CD14-positive monocyte (primary cell): ENCODE results near the gene TRAF3. TPM values are rescaled to one million over a fixed set of nuclear protein-coding genes. Genes with fewer than 3 reads are reported as not detected.

Experiments
- DNase-seq, 3 donors: peaks; one replicate each; pipeline ENCODE4 v3.0.0-alpha.2; 2011 to 2022
- H2AFZ ChIP-seq: 2 replicates; pipeline ENCODE4 v1.6.0; 2012; ENCODE audit warnings: mild to moderate bottlenecking, low read depth, low read length, inconsistent platforms; ENCODE audit not compliant: insufficient read depth, poor library complexity, severe bottlenecking
- H3K27ac ChIP-seq, 2 donors: 1 replicate in 1 of 2; 2 replicates in 1 of 2; pipeline ENCODE4 v1.5.1; 2012 to 2013; ENCODE audit warnings: low read length in 2 of 2, control low read depth in 1 of 2, inconsistent platforms in 1 of 2, low read depth in 1 of 2, mild to moderate bottlenecking in 1 of 2
- H3K27me3 ChIP-seq, 2 donors: one replicate each; pipeline versions ENCODE4 v1.6.0 to v1.6.1; 2011 to 2013; ENCODE audit warnings: low read length in 2 of 2; ENCODE audit not compliant: control insufficient read depth in 2 of 2, insufficient read depth in 2 of 2
- H3K36me3 ChIP-seq, 2 donors: replicated peaks in 1 of 2; 1 replicate in 1 of 2; 2 replicates in 1 of 2; pipeline versions ENCODE4 v1.5.1 to v1.6.1; 2012 to 2013; ENCODE audit warnings: low read length in 2 of 2, control low read depth in 1 of 2, inconsistent platforms in 1 of 2, mild to moderate bottlenecking in 1 of 2; ENCODE audit not compliant: insufficient read depth in 2 of 2, control insufficient read depth in 1 of 2
- H3K4me1 ChIP-seq, 2 donors: 1 replicate in 1 of 2; 2 replicates in 1 of 2; pipeline versions ENCODE4 v1.5.1 to v1.6.1; 2012 to 2013; ENCODE audit warnings: low read length in 2 of 2, control low read depth in 1 of 2, inconsistent platforms in 1 of 2, mild to moderate bottlenecking in 1 of 2, moderate library complexity in 1 of 2; ENCODE audit not compliant: insufficient read depth in 2 of 2, control insufficient read depth in 1 of 2
- H3K4me2 ChIP-seq: replicated peaks from 2 replicates; pipeline ENCODE3; 2012; ENCODE audit warnings: low read length, moderate library complexity, mild to moderate bottlenecking; ENCODE audit not compliant: poor library complexity, severe bottlenecking; ENCODE audit errors: extremely low read depth
- H3K4me3 ChIP-seq, 3 experiments: fragments of 200-600 bp in 1 of 3; sonication (generic) in 1 of 3; replicated peaks in 1 of 3; 1 replicate in 2 of 3; 2 replicates in 1 of 3; pipeline ENCODE4 v1.5.1; 2011 to 2013; ENCODE audit warnings: low read length in 3 of 3, mild to moderate bottlenecking in 3 of 3, control low read depth in 2 of 3, low read depth in 2 of 3, inconsistent platforms in 1 of 3, moderate library complexity in 1 of 3
- H3K79me2 ChIP-seq: 2 replicates; pipeline ENCODE4 v1.6.0; 2012; ENCODE audit warnings: mild to moderate bottlenecking, control low read depth, inconsistent platforms, low read length, moderate library complexity; ENCODE audit not compliant: insufficient read depth
- H3K9ac ChIP-seq: 2 replicates; pipeline ENCODE4 v1.6.0; 2017; ENCODE audit warnings: low read length, mild to moderate bottlenecking; ENCODE audit not compliant: insufficient read depth, poor library complexity, severe bottlenecking
- H3K9me3 ChIP-seq, 2 donors: replicated peaks in 1 of 2; 1 replicate in 1 of 2; 2 replicates in 1 of 2; pipeline versions ENCODE4 v1.5.1 to v1.6.1; 2012 to 2013; ENCODE audit warnings: low read length in 2 of 2, control low read depth in 1 of 2; ENCODE audit not compliant: control insufficient read depth in 1 of 2, insufficient read depth in 1 of 2
- H4K20me1 ChIP-seq: 2 replicates; pipeline ENCODE4 v1.6.0; 2012; ENCODE audit warnings: mild to moderate bottlenecking, low read length, control low read depth, moderate library complexity; ENCODE audit not compliant: insufficient read depth
- H3K27ac Mint-ChIP-seq, 7 donors: one replicate each; pipeline ENCODE4 v1.8.0; 2020; ENCODE audit warnings: mild to moderate bottlenecking in 7 of 7, mixed read lengths in 7 of 7, moderate library complexity in 6 of 7, inconsistent platforms in 2 of 7
- H3K27me3 Mint-ChIP-seq, 3 donors: one replicate each; pipeline ENCODE4 v1.8.0; 2021 to 2022; ENCODE audit warnings: low read depth in 3 of 3, mild to moderate bottlenecking in 3 of 3, mixed read lengths in 3 of 3, moderate library complexity in 3 of 3, inconsistent platforms in 1 of 3
- H3K36me3 Mint-ChIP-seq, 2 donors: one replicate each; pipeline ENCODE4 v1.8.0; 2020; ENCODE audit warnings: mixed read lengths in 2 of 2, inconsistent platforms in 1 of 2, mild to moderate bottlenecking in 1 of 2
- H3K4me1 Mint-ChIP-seq: one replicate; pipeline ENCODE4 v1.8.0; 2020; ENCODE audit warnings: mild to moderate bottlenecking, mixed read lengths
- H3K4me3 Mint-ChIP-seq, 2 donors: one replicate each; pipeline ENCODE4 v1.8.0; 2020; ENCODE audit warnings: mild to moderate bottlenecking in 2 of 2, mixed read lengths in 2 of 2, moderate library complexity in 1 of 2
- H3K9me3 Mint-ChIP-seq, 7 donors: one replicate each; pipeline ENCODE4 v1.8.0; 2020 to 2022; ENCODE audit warnings: mixed read lengths in 7 of 7, mild to moderate bottlenecking in 6 of 7, moderate library complexity in 6 of 7, inconsistent platforms in 2 of 7
- WGBS: methylation state at CpG from one replicate; pipeline ENCODE4 v1.1.5; 2013; ENCODE audit warnings: missing lambda C conversion rate; ENCODE audit not compliant: insufficient coverage; 5-methylcytosine and 5-hydroxymethylcytosine counted together
- intact Hi-C, 2 donors: fragments of 100-400 bp; cut with micrococcal nuclease; formaldehyde crosslinking; loops; one replicate each; pipeline versions ENCODE4 v1.15.0 to v1.15.1; 2023
- polyA plus RNA-seq, 3 donors: library from polyadenylated mRNA; depleted of rRNA in 1 of 3; unstranded in 2 of 3; stranded (reverse) in 1 of 3; fragments of 300-500 nt in 2 of 3; fragments of >200 nt in 1 of 3; fragmentation: Illumina TruSeq in 2 of 3; gene quantifications; 1 replicate in 2 of 3; 2 replicates in 1 of 3; pipeline ENCODE4 v1.2.3, GENCODE V29; 2012 to 2021
- TF ChIP-seq, protein P1 (sequence below): fragments of 200-600 bp; IDR thresholded peaks from one replicate; pipeline ENCODE4 v1.8.0; 2022; ENCODE audit warnings: antibody characterized with exemption, mild to moderate bottlenecking

Gene TRAF3
- polyA plus RNA-seq, 3 donors = 12.0 to 37.6 (median 17.3) TPM

DNA sequence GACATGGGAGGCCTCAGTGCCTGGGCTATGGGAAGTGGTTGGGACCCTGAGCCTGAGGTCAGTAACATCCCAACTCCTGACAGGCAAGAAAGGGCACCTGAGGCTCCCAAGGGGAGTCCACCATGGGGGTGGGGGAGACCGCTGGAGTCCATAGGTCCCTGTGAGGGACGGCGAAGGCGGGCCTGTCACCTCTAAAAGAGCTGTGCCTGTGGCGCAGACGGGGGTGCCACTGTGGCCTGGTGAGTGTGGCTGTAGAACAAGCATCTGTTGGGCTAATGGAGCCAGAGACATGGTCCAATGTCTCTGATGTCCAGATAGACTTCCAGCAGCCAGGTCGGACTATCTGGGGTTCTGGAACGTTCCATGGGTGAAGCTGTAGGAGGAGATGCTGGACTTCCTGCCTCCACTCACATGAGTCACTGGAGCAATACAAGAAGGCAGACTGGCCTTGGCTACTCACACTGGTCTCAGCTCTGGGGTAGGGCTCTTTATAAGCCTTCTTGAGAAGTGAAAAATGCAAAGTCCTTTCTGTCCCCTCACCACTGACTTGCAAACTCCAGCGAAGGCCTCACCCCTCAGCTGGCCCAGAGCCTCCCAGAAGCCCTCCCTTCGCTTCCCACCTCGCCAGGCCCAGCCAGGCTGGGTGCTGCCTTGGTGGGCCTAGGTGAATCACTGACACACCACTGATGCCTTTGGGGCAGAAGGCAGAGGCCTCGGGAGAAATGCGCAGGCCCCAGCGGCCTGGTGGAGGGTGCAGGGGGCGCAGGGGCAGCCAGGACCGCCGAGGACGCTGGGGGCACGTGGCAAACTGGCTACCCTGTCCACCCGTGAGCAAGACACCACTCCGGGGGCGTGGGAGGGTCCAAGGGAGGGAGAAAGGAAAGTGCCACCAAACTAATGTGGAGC is 1.1 kb upstream of the TRAF3 start:
- intact Hi-C loops = no loop called here
- Mint-ChIP-seq H3K9me3 (peaks cover 0 to 2% (median 0%) of the 10 kb centered on the region in 7 donors), H3K27me3 (peaks cover 2 to 13% (median 3%) of the 10 kb centered on the region in 3 donors), H3K27ac (peak overlapping the region; percentile 86 to 94 (median 91)), H3K36me3 (peaks cover 6 to 12% of the 10 kb centered on the region in 2 donors), H3K4me3 (peak overlapping the region; percentile 75 to 79), H3K4me1 (peaks cover 59% of the 10 kb centered on the region)
- peak overlapping the region; percentile 59 for H3K4me2 ChIP-seq
- TF ChIP-seq, protein P1, sequence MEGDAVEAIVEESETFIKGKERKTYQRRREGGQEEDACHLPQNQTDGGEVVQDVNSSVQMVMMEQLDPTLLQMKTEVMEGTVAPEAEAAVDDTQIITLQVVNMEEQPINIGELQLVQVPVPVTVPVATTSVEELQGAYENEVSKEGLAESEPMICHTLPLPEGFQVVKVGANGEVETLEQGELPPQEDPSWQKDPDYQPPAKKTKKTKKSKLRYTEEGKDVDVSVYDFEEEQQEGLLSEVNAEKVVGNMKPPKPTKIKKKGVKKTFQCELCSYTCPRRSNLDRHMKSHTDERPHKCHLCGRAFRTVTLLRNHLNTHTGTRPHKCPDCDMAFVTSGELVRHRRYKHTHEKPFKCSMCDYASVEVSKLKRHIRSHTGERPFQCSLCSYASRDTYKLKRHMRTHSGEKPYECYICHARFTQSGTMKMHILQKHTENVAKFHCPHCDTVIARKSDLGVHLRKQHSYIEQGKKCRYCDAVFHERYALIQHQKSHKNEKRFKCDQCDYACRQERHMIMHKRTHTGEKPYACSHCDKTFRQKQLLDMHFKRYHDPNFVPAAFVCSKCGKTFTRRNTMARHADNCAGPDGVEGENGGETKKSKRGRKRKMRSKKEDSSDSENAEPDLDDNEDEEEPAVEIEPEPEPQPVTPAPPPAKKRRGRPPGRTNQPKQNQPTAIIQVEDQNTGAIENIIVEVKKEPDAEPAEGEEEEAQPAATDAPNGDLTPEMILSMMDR = no peak
- H3K27ac ChIP-seq = peak overlapping the region; percentile 64 to 80
- H3K27me3 ChIP-seq = no peaks in the 10 kb centered on the region
- H3K9ac ChIP-seq = peak overlapping the region; percentile 53
- peak overlapping the region in 1 of 3 experiments; percentile 54 for H3K4me3 ChIP-seq
- 97% methylated on average over 12 of the region's 22 CpGs for WGBS
- peak; percentile 53 to 69 (median 68) for DNase-seq
- no peaks in the 10 kb centered on the region for H3K9me3 ChIP-seq
- peaks cover 51 to 54% of the 10 kb centered on the region in 2 donors for H3K4me1 ChIP-seq
- peaks cover 29% of the 10 kb centered on the region for H4K20me1 ChIP-seq
- peak overlapping the region; percentile 25 for H2AFZ ChIP-seq
- H3K79me2 ChIP-seq = peaks cover 33% of the 10 kb centered on the region
- H3K36me3 ChIP-seq = no peaks in the 10 kb centered on the region

DNA sequence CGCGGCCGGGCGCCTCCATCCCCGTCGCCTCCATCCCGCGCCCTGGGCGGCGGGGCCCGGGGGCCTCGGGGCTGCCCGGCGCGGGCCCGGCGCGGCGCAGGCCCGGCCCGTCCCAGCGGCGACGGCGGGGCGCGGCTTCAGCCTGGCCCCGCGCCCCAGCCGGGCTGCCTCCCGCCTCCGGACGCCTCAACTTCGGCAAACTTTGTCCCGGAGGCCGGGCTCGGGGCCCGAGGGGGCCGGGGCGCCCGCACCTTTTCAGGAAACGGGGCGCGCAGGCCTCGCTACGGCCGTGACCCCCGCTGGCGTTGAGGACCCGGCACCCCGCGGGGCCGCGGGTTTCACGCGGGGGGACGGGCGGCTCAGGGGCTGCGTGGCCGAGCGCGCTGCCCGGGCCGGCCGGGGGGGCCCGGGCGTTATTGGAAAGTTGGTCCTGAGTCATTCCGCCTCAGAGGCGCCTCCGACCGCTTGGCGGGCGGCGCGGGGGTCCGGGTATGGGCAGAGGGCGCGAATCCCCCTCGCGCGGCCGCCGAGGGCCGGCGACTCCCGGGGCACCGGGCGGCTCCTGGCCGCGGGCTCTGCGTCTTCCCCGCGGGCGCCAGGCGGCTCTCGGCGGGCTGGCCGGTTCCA is 575 bp downstream of the TRAF3 start:
- Histone ChIP-seq H3K4me2 (peak overlapping the region; percentile 80), H3K27ac (peak overlapping the region; percentile 40 to 94), H3K9me3 (no peaks in the 10 kb centered on the region), H4K20me1 (peaks cover 46% of the 10 kb centered on the region), H3K79me2 (peaks cover 50% of the 10 kb centered on the region), H3K36me3 (no peaks in the 10 kb centered on the region), H3K27me3 (no peaks in the 10 kb centered on the region), H3K9ac (peak overlapping the region; percentile 99), H3K4me1 (peaks cover 53 to 57% of the 10 kb centered on the region in 2 donors), H3K4me3 (peak overlapping the region; percentile 79 to 98 (median 97)), H2AFZ (no peak overlapping the region)
- intact Hi-C loops = no loop called here
- Mint-ChIP-seq H3K4me1 (peaks cover 60% of the 10 kb centered on the region), H3K9me3 (peaks cover 0 to 2% (median 0%) of the 10 kb centered on the region in 7 donors), H3K27ac (peak overlapping the region in 6 of 7 donors; percentile 17 to 95 (median 88)), H3K36me3 (peaks cover 13% of the 10 kb centered on the region in 2 donors), H3K27me3 (peaks cover 2 to 10% (median 3%) of the 10 kb centered on the region in 3 donors), H3K4me3 (peak overlapping the region; percentile 81 to 94)
- DNase-seq = peak in 1 of 3 donors; percentile 44
- TF ChIP-seq, protein P1 = no peak
- under 1% methylated on average over 95 of the region's 98 CpGs for WGBS
